ENCODE measurements around the gene SLC45A1. TPM values are rescaled to one million over a fixed set of nuclear protein-coding genes. Genes with fewer than 3 reads are reported as not detected.

SLC45A1 gene
- total RNA-seq, 1 donor from 2014 or later: 0.79 TPM

- no peak for TF ChIP-seq CTCF (IDR thresholded peaks at IDR 0.05; ENCODE audit: insufficient read depth, low read length, poor library complexity, severe bottlenecking)
- Histone ChIP-seq H3K4me3 (ENCODE audit: low read depth, low read length) (no peak overlapping the region), H3K36me3 (ENCODE audit: control insufficient read depth, insufficient read depth, low read length) (no peaks in the 10 kb centered on the region), H3K27me3 (ENCODE audit: control insufficient read depth, insufficient read depth, low read length) (no peaks in the 10 kb centered on the region)
- no peak for DNase-seq (ENCODE audit: low read depth)
These were observed 35.9 kb upstream of the SLC45A1 start for GRCh38 chr1:8281843-8282509.

- Histone ChIP-seq H3K4me3 (ENCODE audit: low read depth, low read length) (no peak overlapping the region), H3K27me3 (ENCODE audit: control insufficient read depth, insufficient read depth, low read length) (no peaks in the 10 kb centered on the region), H3K36me3 (ENCODE audit: control insufficient read depth, insufficient read depth, low read length) (no peaks in the 10 kb centered on the region)
- no peak for DNase-seq (ENCODE audit: low read depth)
- no peak for TF ChIP-seq CTCF (IDR thresholded peaks at IDR 0.05; ENCODE audit: insufficient read depth, low read length, poor library complexity, severe bottlenecking)
These were observed 34.6 kb upstream of the SLC45A1 start for GRCh38 chr1:8283058-8283884.

GRCh38 chr1:8284127-8284526, 33.8 kb upstream of the SLC45A1 start:
- Histone ChIP-seq H3K36me3 (ENCODE audit: control insufficient read depth, insufficient read depth, low read length) (no peaks in the 10 kb centered on the region), H3K27me3 (ENCODE audit: control insufficient read depth, insufficient read depth, low read length) (no peaks in the 10 kb centered on the region), H3K4me3 (ENCODE audit: low read depth, low read length) (no peak overlapping the region)
- TF ChIP-seq CTCF (IDR thresholded peaks at IDR 0.05; ENCODE audit: insufficient read depth, low read length, poor library complexity, severe bottlenecking): no peak
- no peak for DNase-seq (ENCODE audit: low read depth)

- Histone ChIP-seq H3K36me3 (ENCODE audit: control insufficient read depth, insufficient read depth, low read length) (no peaks in the 10 kb centered on the region), H3K27me3 (ENCODE audit: control insufficient read depth, insufficient read depth, low read length) (no peaks in the 10 kb centered on the region), H3K4me3 (ENCODE audit: low read depth, low read length) (no peak overlapping the region)
- DNase-seq (ENCODE audit: low read depth): no peak
- TF ChIP-seq CTCF (IDR thresholded peaks at IDR 0.05; ENCODE audit: insufficient read depth, low read length, poor library complexity, severe bottlenecking): no peak
These were observed 32.8 kb upstream of the SLC45A1 start for GRCh38 chr1:8285103-8285502.

GRCh38 chr1:8285965-8286364, 31.9 kb upstream of the SLC45A1 start:
- H3K27me3 ChIP-seq (ENCODE audit: control insufficient read depth, insufficient read depth, low read length): no peaks in the 10 kb centered on the region
- no peak for DNase-seq (ENCODE audit: low read depth)
- H3K36me3 ChIP-seq (ENCODE audit: control insufficient read depth, insufficient read depth, low read length): no peaks in the 10 kb centered on the region
- no peak overlapping the region for H3K4me3 ChIP-seq (ENCODE audit: low read depth, low read length)
- no peak for TF ChIP-seq CTCF (IDR thresholded peaks at IDR 0.05; ENCODE audit: insufficient read depth, low read length, poor library complexity, severe bottlenecking)
